Ishikawa (cell line): Measurements from ENCODE around the gene PGP.

Experiments used
- CEBPB ChIP-seq: IDR thresholded peaks from 2 replicates; pipeline ENCODE4 v1.6.1; 2012
- CREB1 ChIP-seq: IDR thresholded peaks from 2 replicates; pipeline ENCODE4 v1.6.1; 2012; ENCODE audit warnings: low read depth
- EGR1 ChIP-seq: IDR thresholded peaks from 2 replicates; pipeline ENCODE4 v1.6.1; 2012
- EP300 ChIP-seq: IDR thresholded peaks from 2 replicates; pipeline ENCODE4 v1.6.1; 2012; ENCODE audit warnings: borderline replicate concordance
- FOXM1 ChIP-seq: IDR thresholded peaks from 2 replicates; pipeline ENCODE4 v1.6.1; 2012; ENCODE audit warnings: low read depth, borderline replicate concordance
- NFIC ChIP-seq: IDR thresholded peaks from 2 replicates; pipeline ENCODE4 v1.6.1; 2012
- RAD21 ChIP-seq: IDR thresholded peaks from 2 replicates; pipeline ENCODE4 v1.6.1; 2012; ENCODE audit warnings: low read depth
- TAF1 ChIP-seq: IDR thresholded peaks from 2 replicates; pipeline ENCODE4 v1.6.1; 2012; ENCODE audit warnings: low read depth, mild to moderate bottlenecking
- TCF12 ChIP-seq: IDR thresholded peaks from 2 replicates; pipeline ENCODE4 v1.6.1; 2012; ENCODE audit warnings: low read depth
- TEAD4 ChIP-seq: IDR thresholded peaks from 2 replicates; pipeline ENCODE4 v1.6.1; 2012
- YY1 ChIP-seq: IDR thresholded peaks from 2 replicates; pipeline ENCODE4 v1.6.1; 2012; ENCODE audit warnings: low read depth
- ZBTB7A ChIP-seq: IDR thresholded peaks from 2 replicates; pipeline ENCODE4 v1.6.1; 2012; ENCODE audit warnings: low read depth
- TF ChIP-seq, protein P1 (sequence below): IDR thresholded peaks from 2 replicates; pipeline ENCODE4 v1.6.1; 2012; ENCODE audit warnings: low read depth, mild to moderate bottlenecking
- TF ChIP-seq, protein P2 (sequence below): IDR thresholded peaks from 2 replicates; pipeline ENCODE4 v1.6.1; 2012
- TF ChIP-seq, protein P3 (sequence below): IDR thresholded peaks from 2 replicates; pipeline ENCODE4 v1.6.1; 2012

PGP gene

DNA sequence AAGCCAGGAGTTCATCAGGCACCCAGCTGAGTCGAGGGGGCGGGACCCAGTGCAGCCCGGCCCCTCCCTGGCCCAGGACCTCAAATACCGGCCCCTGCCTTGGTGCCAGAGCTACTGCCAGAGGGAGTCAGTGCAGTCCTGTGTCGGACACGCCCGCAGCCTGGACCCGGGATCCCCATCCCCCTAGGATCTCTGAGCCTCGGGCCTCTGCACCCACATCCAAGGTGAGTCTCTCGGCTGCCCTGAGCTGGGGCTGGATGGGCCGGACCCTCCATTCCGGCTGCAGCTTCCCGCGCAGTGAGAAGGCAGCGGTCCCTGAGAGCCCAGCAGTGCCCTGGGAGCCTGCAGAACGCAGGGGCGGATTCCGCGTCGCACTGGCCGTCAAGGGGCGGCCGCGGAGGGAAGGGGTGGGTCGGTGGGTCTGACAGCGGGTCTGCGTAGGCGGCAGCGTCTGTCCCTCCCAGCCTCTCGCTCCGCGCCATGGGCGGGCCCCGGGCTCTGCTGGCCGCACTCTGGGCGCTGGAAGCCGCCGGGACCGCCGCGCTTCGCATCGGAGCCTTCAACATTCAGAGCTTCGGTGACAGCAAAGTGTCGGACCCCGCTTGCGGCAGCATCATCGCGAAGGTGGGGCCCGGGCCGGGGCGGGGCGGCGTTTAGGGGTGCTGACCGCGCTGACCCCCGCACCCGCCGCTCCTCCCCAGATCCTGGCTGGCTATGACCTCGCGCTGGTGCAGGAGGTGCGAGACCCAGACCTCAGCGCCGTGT is 21.9 kb upstream of the PGP start, which contains the start of gene DNASE1L2:
Gene DNASE1L2 (plus strand): TSS at position 108 of the 765 bp plus-strand sequence. CDS start 373 bp downstream, at position 481.
- TF ChIP-seq EP300 (no peak), TEAD4 (no peak), YY1 (no peak), TAF1 (no peak), RAD21 (no peak), ZBTB7A (no peak), CREB1 (no peak), TCF12 (no peak), NFIC (no peak), EGR1 (no peak), CEBPB (no peak), FOXM1 (no peak)
- TF ChIP-seq, protein P1, sequence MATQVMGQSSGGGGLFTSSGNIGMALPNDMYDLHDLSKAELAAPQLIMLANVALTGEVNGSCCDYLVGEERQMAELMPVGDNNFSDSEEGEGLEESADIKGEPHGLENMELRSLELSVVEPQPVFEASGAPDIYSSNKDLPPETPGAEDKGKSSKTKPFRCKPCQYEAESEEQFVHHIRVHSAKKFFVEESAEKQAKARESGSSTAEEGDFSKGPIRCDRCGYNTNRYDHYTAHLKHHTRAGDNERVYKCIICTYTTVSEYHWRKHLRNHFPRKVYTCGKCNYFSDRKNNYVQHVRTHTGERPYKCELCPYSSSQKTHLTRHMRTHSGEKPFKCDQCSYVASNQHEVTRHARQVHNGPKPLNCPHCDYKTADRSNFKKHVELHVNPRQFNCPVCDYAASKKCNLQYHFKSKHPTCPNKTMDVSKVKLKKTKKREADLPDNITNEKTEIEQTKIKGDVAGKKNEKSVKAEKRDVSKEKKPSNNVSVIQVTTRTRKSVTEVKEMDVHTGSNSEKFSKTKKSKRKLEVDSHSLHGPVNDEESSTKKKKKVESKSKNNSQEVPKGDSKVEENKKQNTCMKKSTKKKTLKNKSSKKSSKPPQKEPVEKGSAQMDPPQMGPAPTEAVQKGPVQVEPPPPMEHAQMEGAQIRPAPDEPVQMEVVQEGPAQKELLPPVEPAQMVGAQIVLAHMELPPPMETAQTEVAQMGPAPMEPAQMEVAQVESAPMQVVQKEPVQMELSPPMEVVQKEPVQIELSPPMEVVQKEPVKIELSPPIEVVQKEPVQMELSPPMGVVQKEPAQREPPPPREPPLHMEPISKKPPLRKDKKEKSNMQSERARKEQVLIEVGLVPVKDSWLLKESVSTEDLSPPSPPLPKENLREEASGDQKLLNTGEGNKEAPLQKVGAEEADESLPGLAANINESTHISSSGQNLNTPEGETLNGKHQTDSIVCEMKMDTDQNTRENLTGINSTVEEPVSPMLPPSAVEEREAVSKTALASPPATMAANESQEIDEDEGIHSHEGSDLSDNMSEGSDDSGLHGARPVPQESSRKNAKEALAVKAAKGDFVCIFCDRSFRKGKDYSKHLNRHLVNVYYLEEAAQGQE: no peak
- TF ChIP-seq, protein P2, sequence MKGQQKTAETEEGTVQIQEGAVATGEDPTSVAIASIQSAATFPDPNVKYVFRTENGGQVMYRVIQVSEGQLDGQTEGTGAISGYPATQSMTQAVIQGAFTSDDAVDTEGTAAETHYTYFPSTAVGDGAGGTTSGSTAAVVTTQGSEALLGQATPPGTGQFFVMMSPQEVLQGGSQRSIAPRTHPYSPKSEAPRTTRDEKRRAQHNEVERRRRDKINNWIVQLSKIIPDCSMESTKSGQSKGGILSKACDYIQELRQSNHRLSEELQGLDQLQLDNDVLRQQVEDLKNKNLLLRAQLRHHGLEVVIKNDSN: no peak
- TF ChIP-seq, protein P3, sequence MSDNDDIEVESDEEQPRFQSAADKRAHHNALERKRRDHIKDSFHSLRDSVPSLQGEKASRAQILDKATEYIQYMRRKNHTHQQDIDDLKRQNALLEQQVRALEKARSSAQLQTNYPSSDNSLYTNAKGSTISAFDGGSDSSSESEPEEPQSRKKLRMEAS: no peak

DNA sequence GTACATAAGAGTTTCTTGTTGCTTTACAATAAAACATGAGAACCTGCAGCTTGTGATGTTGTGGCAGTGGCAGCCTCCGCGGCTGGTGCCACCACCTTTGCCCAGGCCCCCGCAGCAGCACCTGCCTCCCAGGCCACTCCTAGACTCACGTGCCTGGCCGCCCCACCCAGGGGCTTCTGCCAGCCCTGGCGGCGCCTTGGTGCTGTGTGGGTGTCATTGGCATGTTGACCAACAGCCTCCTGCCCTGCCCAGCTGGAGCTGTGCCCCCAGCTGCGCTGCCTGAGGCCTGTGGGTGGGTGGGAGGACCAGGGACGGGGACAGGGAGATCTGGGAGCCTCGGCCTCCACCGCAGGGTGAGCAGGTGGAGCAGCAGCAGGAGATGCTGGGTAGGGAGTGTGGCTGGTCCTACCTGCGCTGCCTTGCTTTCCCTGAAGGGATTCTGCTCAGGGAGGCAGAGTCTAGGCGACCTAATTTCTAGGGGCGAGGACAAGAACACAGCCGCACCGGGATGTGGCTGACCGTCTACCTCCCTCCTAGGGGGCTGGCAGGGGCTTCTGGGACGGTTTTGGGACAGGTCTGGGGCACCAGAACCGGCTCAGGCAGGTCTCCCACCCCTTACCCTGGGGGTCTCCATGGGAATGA is 21.2 kb upstream of the PGP start:
- peak; percentile 28; the same call in 1 of the 2 replicates for TF ChIP-seq EGR1
- TF ChIP-seq, protein P2: no peak
- no peak for TF ChIP-seq TCF12
- TF ChIP-seq CEBPB: no peak
- no peak for TF ChIP-seq RAD21

DNA sequence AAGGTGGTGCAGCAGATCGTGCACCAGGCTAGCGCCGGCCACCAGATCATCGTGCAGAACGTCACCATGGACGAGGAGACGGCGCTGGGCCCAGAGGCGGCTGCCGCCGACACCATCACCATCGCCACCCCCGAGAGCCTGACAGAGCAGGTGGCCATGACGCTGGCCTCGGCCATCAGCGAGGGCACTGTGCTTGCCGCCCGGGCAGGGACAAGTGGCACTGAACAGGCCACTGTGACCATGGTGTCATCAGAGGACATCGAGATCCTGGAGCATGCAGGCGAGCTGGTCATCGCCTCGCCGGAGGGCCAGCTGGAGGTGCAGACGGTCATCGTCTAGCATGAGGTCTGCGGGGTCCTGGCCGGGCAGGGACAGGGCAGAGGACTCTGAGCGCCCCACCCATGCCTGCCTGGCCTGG is 20.6 kb upstream of the PGP start:
- TF ChIP-seq FOXM1 (no peak), YY1 (no peak), TEAD4 (no peak), NFIC (no peak), RAD21 (no peak), CEBPB (no peak), TAF1 (no peak), EP300 (no peak), CREB1 (no peak), ZBTB7A (no peak)
- TF ChIP-seq, protein P3: no peak
- TF ChIP-seq, protein P2: no peak
- TF ChIP-seq, protein P1: no peak

DNA sequence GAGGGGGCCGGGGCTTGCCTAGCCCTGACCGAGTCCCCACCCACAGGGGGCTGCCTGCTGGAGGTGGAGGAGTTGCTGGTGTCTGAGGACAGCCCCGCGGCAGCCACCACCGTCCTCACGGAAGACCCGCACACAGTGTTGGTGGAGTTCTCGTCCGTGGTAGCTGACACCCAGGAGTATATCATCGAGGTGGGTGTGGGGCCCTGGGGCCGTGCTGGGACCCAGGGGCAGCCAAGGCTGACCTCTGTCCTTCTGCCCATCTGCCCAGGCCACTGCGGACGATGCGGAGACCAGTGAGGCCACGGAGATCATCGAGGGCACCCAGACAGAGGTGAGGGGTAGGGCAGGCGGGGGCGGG is 20.2 kb upstream of the PGP start:
- TF ChIP-seq RAD21 (no peak), ZBTB7A (no peak), YY1 (no peak), CREB1 (no peak), TEAD4 (no peak), NFIC (no peak), TAF1 (no peak), CEBPB (no peak), EGR1 (no peak), EP300 (no peak), TCF12 (no peak), FOXM1 (no peak)
- TF ChIP-seq, protein P2: no peak
- TF ChIP-seq, protein P3: no peak
- TF ChIP-seq, protein P1: no peak
